Natural killer cell (primary cell): Measurements from ENCODE around the gene PLEKHH2. TPM values are rescaled to one million over a fixed set of nuclear protein-coding genes. Genes with fewer than 3 reads are reported as not detected.

ENCODE experiments used
- ATAC-seq, 3 donors: fragments of 150-1000 bp in 2 of 3; fragments of 200-7000 bp in 1 of 3; cut with Tn5 transposase; 1 replicate in 1 of 3; 2 replicates in 2 of 3; pipeline ENCODE4 v1.10.0; 2021; ENCODE audit warnings: mild to moderate bottlenecking in 2 of 3, moderate library complexity in 2 of 3
- DNase-seq, 2 donors: peaks; one replicate each; pipeline versions ENCODE4 v3.0.0 to v3.0.0-alpha.2; 2013 to 2021; ENCODE audit warnings: mixed read lengths in 1 of 2
- H3K27ac ChIP-seq: one replicate; pipeline ENCODE4 v1.5.1; 2013; ENCODE audit warnings: mild to moderate bottlenecking, low read length
- H3K27me3 ChIP-seq: one replicate; pipeline ENCODE4 v1.6.1; 2013; ENCODE audit warnings: low read length; ENCODE audit not compliant: control insufficient read depth, insufficient read depth
- H3K36me3 ChIP-seq: one replicate; pipeline ENCODE4 v1.6.1; 2013; ENCODE audit warnings: low read length; ENCODE audit not compliant: control insufficient read depth, insufficient read depth
- H3K4me1 ChIP-seq: one replicate; pipeline ENCODE4 v1.6.1; 2013; ENCODE audit warnings: low read length; ENCODE audit not compliant: control insufficient read depth, insufficient read depth
- H3K4me3 ChIP-seq: one replicate; pipeline ENCODE4 v1.5.1; 2013; ENCODE audit warnings: low read length
- H3K9me3 ChIP-seq: one replicate; pipeline ENCODE4 v1.6.1; 2013; ENCODE audit warnings: low read length; ENCODE audit not compliant: control insufficient read depth, insufficient read depth
- H3K27ac Mint-ChIP-seq, 2 donors: one replicate each; pipeline ENCODE4 v1.8.0; 2022; ENCODE audit warnings: mild to moderate bottlenecking in 2 of 2, mixed read lengths in 2 of 2, moderate library complexity in 1 of 2
- H3K27me3 Mint-ChIP-seq, 2 donors: one replicate each; pipeline ENCODE4 v1.8.0; 2022; ENCODE audit warnings: low read depth in 2 of 2, mixed read lengths in 2 of 2
- H3K36me3 Mint-ChIP-seq: one replicate; pipeline ENCODE4 v1.8.0; 2022; ENCODE audit warnings: mixed read lengths
- H3K4me1 Mint-ChIP-seq, 2 donors: one replicate each; pipeline ENCODE4 v1.8.0; 2022; ENCODE audit warnings: mixed read lengths in 2 of 2
- H3K4me3 Mint-ChIP-seq: one replicate; pipeline ENCODE4 v1.8.0; 2022; ENCODE audit warnings: mild to moderate bottlenecking, moderate library complexity, mixed read lengths
- H3K9me3 Mint-ChIP-seq, 2 donors: one replicate each; pipeline ENCODE4 v1.8.0; 2022; ENCODE audit warnings: mixed read lengths in 2 of 2
- WGBS: methylation state at CpG from one replicate; pipeline ENCODE4 v1.1.7; 2013; ENCODE audit warnings: missing lambda C conversion rate; ENCODE audit not compliant: insufficient coverage; 5-methylcytosine and 5-hydroxymethylcytosine counted together
- intact Hi-C: fragments of 100-400 bp; cut with micrococcal nuclease; formaldehyde crosslinking; loops from one replicate; pipeline ENCODE4 v1.14.2; 2022
- total RNA-seq, 4 donors: library from RNA; stranded (reverse); fragments of 120-200 nt in 1 of 4; gene quantifications; one replicate each; pipeline versions ENCODE4 v1.2.3 to v1.2.4, GENCODE V29; 2013 to 2022
- TF ChIP-seq, protein P1 (sequence below): fragments of 200-600 bp; IDR thresholded peaks from one replicate; pipeline ENCODE4 v1.8.0; 2022; ENCODE audit warnings: antibody characterized with exemption

The PLEKHH2 gene
- total RNA-seq, 3 donors from 2014 or later (not counting 1 experiment from before 2014, with no cell fraction given) = 0.07 to 0.28 (median 0.19) TPM

DNA sequence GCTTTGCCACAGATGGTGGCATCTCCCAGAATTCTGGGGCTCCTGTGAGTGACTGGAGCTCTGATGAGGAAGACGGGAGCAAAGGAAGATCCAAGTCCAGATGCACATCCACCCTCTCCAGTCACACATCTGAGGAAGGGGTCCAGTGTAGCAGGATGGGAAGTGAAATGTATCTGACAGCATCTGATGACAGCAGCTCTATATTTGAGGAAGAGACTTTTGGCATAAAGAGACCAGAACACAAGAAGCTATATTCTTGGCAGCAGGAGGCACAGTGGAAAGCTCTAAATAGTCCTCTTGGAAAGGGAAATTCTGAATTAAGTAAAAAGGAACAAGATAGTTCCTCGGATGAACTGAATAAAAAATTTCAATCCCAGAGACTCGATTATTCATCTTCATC lies 62.7 kb downstream of the PLEKHH2 start:
- Mint-ChIP-seq H3K4me1 (no peaks in the 10 kb centered on the region), H3K36me3 (no peaks in the 10 kb centered on the region), H3K27me3 (peaks cover 23 to 49% of the 10 kb centered on the region in 2 donors), H3K9me3 (no peaks in the 10 kb centered on the region), H3K27ac (no peak overlapping the region), H3K4me3 (no peak overlapping the region)
- Histone ChIP-seq H3K4me1 (no peaks in the 10 kb centered on the region), H3K4me3 (no peak overlapping the region), H3K9me3 (no peaks in the 10 kb centered on the region), H3K36me3 (no peaks in the 10 kb centered on the region), H3K27ac (no peak overlapping the region), H3K27me3 (no peaks in the 10 kb centered on the region)
- 86% methylated on average over 2 of the region's 3 CpGs for WGBS
- TF ChIP-seq, protein P1, sequence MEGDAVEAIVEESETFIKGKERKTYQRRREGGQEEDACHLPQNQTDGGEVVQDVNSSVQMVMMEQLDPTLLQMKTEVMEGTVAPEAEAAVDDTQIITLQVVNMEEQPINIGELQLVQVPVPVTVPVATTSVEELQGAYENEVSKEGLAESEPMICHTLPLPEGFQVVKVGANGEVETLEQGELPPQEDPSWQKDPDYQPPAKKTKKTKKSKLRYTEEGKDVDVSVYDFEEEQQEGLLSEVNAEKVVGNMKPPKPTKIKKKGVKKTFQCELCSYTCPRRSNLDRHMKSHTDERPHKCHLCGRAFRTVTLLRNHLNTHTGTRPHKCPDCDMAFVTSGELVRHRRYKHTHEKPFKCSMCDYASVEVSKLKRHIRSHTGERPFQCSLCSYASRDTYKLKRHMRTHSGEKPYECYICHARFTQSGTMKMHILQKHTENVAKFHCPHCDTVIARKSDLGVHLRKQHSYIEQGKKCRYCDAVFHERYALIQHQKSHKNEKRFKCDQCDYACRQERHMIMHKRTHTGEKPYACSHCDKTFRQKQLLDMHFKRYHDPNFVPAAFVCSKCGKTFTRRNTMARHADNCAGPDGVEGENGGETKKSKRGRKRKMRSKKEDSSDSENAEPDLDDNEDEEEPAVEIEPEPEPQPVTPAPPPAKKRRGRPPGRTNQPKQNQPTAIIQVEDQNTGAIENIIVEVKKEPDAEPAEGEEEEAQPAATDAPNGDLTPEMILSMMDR = no peak
- intact Hi-C loops = no loop called here
- DNase-seq = no peak
- ATAC-seq = no peak

DNA sequence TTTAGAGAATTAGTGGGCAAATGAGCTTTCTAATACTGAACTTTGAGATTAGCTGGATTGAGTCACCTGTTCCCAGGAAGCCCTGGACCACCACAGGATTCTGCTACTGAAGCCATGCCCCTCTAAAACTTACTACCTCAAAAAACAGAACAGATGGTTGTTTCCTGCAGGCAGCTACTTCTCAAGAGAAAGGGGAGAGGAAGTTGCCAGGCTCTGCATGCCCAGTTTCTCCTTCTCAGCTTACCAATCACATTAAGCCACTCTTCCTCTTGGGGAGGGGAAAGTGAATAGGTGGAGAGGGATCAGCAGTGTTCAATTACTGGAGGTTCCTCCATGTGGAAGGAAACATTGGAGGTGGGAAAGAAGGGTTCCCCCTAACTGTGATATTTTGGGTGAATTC lies 64.1 kb downstream of the PLEKHH2 start:
- no peaks in the 10 kb centered on the region for H3K36me3 Mint-ChIP-seq
- Histone ChIP-seq H3K4me3 (no peak overlapping the region), H3K4me1 (no peaks in the 10 kb centered on the region), H3K27ac (no peak overlapping the region), H3K27me3 (no peaks in the 10 kb centered on the region), H3K36me3 (no peaks in the 10 kb centered on the region), H3K9me3 (no peaks in the 10 kb centered on the region)
- no peak overlapping the region for H3K27ac Mint-ChIP-seq
- peaks cover 19 to 43% of the 10 kb centered on the region in 2 donors for H3K27me3 Mint-ChIP-seq
- no peak for DNase-seq
- no peak overlapping the region for H3K4me3 Mint-ChIP-seq
- intact Hi-C loops = no loop called here
- no peak for ATAC-seq
- no peaks in the 10 kb centered on the region for H3K4me1 Mint-ChIP-seq
- TF ChIP-seq, protein P1 = no peak
- H3K9me3 Mint-ChIP-seq = no peaks in the 10 kb centered on the region

DNA sequence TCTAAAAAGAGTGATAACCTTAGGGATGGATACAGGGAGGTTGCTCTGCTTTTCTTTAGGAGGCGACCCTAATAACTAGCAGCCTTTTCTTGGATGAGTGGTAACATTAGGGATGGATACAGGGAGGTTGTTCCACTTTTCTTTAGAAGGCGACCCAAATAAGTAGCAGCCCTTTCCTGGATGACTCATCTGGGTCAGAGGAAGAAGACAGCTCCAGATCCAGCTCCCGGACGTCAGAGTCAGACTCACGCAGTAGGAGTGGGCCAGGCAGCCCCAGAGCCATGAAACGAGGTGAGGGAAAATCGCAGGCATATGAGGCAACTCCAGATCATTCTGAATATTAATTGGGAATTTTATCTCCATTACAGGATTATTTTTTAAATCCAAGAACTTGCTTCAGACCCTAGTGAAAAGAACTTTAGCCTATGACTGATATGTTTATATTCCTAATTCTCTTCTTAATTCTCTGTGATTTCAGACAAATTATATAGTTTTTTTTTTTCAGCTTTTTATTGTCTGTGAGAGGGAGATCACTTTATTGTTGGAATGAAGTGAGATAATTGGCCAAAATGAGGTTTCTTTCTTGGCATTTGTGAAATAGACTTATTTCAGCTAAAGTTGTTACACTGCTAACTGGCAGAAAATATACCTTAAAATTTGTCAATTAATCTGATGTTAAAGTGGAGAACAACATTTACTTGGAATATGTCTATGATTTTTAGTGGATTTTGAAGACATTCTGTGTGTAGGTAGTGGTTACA lies 70.4 kb downstream of the PLEKHH2 start:
- TF ChIP-seq, protein P1 = no peak
- Mint-ChIP-seq H3K36me3 (no peaks in the 10 kb centered on the region), H3K9me3 (no peaks in the 10 kb centered on the region), H3K27ac (no peak overlapping the region), H3K27me3 (peaks cover 17 to 39% of the 10 kb centered on the region in 2 donors), H3K4me3 (no peak overlapping the region), H3K4me1 (no peaks in the 10 kb centered on the region)
- Histone ChIP-seq H3K4me1 (no peaks in the 10 kb centered on the region), H3K9me3 (no peaks in the 10 kb centered on the region), H3K36me3 (no peaks in the 10 kb centered on the region), H3K27ac (no peak overlapping the region), H3K27me3 (no peaks in the 10 kb centered on the region), H3K4me3 (no peak overlapping the region)
- DNase-seq = no peak
- intact Hi-C loops = no loop called here
- no peak for ATAC-seq
- WGBS = 74% methylated on average over 7 of the region's 7 CpGs

DNA sequence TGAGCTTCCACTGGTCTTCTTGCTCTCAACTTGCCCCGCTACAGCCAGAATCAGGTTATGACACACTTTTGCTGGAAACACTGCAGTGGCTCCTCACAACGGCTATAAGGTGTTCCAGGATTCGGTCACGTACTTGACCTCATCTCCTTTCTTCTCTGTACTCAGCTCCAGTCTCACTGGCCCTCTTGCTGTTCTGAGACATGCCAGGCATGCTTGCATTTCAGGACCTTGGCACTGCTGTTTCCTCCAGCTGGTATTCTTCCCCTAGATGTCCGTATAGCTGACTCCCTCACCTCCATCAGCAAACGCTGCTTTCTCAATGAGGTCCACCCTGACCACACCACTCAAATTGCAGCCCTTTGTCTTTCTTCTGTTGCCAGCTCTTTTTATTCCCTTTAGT lies 71.1 kb downstream of the PLEKHH2 start:
- Histone ChIP-seq H3K27ac (no peak overlapping the region), H3K27me3 (peaks cover 2% of the 10 kb centered on the region), H3K4me3 (no peak overlapping the region), H3K36me3 (no peaks in the 10 kb centered on the region), H3K4me1 (no peaks in the 10 kb centered on the region), H3K9me3 (no peaks in the 10 kb centered on the region)
- Mint-ChIP-seq H3K9me3 (no peaks in the 10 kb centered on the region), H3K36me3 (no peaks in the 10 kb centered on the region), H3K4me1 (no peaks in the 10 kb centered on the region), H3K4me3 (no peak overlapping the region), H3K27me3 (peaks cover 14 to 39% of the 10 kb centered on the region in 2 donors), H3K27ac (no peak overlapping the region)
- intact Hi-C loops = no loop called here
- ATAC-seq (no peak), DNase-seq (no peak)
- TF ChIP-seq, protein P1 = no peak
- WGBS = 92% methylated on average over 6 of the region's 6 CpGs
